VCaP (cell line): Measurements from ENCODE around the gene SCPEP1.

ENCODE experiments used
- H3K27ac ChIP-seq: fragments of 450-650 bp; 2 replicates; pipeline ENCODE4 v1.5.1; 2017
- TF ChIP-seq, protein P1 (sequence below): fragments of 450-650 bp; conservative IDR thresholded peaks from 2 replicates; pipeline ENCODE4 v1.5.1; 2017; ENCODE audit warnings: mild to moderate bottlenecking, moderate library complexity

SCPEP1 gene

DNA sequence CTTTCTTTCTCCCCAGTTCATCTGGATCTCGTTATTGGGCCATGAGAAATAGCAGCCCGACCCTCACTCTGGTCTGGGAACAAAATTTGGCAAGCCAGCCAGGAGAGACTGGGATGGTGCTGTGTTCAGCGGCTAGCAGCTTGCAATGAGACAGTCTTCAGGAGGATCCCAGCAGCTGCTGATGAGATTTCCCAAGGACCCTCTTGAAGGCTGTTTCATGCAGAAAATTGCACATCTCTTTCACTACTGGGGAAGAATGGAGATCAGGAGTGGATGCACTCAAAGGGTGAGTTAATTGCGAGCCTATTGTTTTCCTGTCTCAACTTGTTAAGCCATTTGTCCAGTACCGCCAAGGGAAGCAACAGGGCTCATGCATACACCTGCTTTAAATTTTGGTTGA lies 11.6 kb upstream of the SCPEP1 start:
- TF ChIP-seq, protein P1, sequence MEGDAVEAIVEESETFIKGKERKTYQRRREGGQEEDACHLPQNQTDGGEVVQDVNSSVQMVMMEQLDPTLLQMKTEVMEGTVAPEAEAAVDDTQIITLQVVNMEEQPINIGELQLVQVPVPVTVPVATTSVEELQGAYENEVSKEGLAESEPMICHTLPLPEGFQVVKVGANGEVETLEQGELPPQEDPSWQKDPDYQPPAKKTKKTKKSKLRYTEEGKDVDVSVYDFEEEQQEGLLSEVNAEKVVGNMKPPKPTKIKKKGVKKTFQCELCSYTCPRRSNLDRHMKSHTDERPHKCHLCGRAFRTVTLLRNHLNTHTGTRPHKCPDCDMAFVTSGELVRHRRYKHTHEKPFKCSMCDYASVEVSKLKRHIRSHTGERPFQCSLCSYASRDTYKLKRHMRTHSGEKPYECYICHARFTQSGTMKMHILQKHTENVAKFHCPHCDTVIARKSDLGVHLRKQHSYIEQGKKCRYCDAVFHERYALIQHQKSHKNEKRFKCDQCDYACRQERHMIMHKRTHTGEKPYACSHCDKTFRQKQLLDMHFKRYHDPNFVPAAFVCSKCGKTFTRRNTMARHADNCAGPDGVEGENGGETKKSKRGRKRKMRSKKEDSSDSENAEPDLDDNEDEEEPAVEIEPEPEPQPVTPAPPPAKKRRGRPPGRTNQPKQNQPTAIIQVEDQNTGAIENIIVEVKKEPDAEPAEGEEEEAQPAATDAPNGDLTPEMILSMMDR: no peak
- no peak overlapping the region for H3K27ac ChIP-seq

DNA sequence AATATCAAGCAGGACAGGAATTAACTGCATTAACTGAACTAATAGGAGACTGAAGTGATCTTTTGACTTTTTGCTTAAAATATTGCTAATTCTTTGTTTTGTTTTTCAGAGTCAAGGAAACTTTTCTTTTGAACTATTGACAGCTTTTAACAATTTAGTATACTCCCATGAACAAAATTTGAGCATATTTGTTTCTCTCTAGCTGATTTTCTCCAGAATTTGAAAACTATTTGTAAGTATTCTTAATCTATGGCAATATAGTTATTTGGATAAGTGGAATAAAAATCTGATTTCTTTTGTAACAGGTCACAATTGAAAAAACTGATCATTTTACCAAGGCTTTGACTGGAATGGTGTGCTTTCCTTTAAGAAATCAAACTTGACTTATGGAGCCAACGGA lies 7.0 kb upstream of the SCPEP1 start:
- H3K27ac ChIP-seq: no peak overlapping the region
- TF ChIP-seq, protein P1: no peak

DNA sequence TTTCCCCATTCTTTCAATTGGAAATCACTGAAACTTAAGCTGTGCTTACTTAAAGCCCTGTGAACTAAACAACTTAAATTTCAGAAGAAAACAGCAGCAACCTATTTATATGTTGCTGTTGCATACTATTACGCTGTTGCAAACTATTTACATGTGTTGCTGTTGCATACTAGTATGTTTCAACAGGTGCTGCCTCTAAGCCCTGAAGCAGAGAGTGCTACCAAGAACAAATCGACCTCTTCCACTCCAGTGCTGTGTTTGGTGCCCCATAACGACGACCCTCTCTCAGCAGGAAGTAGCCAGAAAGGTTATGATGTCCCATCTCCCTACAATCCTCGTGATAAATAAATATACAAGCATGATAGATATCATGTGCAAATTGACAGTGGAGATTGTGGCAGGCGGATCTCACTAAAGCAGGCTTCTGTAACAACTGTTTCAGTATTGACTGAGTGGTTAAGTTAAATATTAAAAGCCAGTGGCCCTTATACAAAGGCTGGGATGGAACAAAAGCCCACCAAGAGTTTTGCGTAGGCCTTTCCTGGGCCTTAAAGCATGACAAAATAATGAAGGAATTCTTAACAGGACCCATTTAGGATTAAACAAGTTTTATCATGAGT lies 5.7 kb upstream of the SCPEP1 start:
- H3K27ac ChIP-seq: peak overlapping the region; percentile 59
- TF ChIP-seq, protein P1: no peak

DNA sequence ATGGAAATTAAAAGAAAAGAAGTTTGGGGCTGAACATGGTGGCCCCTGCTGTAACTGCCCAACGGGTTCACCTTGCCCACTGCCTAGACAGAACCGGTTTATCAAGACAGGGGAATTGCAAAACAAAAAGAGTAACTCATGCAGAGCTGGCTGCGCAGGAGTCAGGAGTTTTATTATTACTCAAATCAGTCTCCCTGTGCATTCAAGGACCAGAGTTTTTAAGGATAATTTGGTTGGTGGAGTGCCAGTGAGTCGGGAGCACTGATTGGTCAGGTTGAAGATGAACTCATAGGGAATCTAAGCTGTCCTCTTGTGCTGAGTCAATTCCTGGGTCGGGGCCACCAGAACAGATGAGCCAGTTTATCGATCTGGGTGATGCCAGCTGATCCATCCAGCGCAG lies 4.4 kb upstream of the SCPEP1 start:
- TF ChIP-seq, protein P1: no peak
- peak overlapping the region; percentile 59 for H3K27ac ChIP-seq

DNA sequence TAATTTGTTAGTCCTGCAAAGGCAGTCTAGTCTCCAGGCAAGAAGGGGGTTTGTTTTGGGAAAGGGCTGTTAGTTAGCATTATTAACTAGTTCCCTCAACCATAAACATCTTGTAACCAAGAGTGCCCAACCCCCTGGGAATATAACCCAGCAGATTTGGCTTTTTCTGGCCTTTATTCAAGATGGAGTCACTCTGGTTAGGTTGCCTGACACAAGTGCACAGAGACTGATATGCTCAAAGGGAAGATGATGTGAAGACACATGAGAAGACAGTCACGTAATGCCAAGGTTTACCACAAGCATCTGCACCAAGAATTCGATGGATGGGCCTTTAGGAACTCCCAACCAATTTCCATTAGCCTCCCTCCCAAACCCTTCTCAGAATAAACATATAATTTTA lies 3.9 kb upstream of the SCPEP1 start:
- TF ChIP-seq, protein P1: no peak
- H3K27ac ChIP-seq: peak overlapping the region; percentile 59

DNA sequence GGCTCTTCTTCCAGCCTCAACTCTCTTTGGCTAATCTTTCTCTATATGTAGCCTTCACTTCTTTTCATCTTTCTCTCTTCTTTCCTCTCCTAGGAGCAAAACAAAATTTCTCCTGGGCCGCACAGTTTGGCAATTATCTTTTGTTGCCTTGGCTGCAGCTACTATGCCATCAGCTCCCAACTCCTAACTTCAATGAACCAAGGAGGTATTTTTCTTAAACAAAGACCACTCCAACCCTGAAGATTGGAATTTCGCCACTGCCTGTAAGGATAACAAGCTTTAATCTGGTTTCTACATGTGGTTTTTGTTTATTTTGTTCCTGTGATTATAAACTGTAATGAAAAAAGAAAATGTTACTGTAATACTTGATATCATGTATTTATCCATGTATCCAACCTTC lies 2.3 kb upstream of the SCPEP1 start:
- TF ChIP-seq, protein P1: no peak
- H3K27ac ChIP-seq: no peak overlapping the region

DNA sequence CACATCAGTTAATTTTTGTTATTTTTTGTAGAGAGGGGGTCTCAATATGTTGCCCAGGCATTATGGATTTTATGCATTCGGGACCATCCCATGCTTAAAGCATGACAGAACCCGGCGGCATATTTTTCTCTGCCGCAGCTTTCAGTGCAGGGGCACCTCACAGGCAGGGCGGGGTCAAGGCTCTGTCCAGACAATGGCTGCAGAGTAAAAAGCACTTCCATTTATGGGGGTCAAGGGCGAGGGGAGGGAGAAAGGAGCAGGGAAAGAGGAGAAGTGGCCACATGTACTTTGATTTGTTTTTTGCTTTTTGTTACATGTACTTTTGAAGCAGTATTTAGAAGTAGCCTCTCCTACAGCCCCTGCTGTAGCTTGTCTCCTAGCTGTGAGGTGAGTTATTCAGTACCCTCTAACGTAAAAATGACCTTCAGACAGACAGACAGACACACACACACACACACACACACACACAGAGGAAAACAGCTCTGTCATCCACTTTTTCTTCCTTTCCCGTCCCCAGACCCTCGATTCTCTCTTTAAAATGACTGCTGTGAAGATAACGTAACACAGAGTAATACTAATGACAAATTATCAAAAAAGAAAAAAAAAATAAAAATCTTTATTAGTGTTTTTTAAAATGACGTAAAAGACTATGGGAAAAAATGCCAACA lies 856 bp upstream of the SCPEP1 start:
- H3K27ac ChIP-seq: no peak overlapping the region
- TF ChIP-seq, protein P1: no peak
